ENCODE results near the gene TFF3. TPM values are rescaled to one million over a fixed set of nuclear protein-coding genes. Genes with fewer than 3 reads are reported as not detected.

The TFF3 gene
- 40.1 and 40.3 TPM in 2 replicates for total RNA-seq
- long read RNA-seq, transcript TFF3-204 (3 exons, 1,109 nt), result major isoform, 9 of 12 reads
- long read RNA-seq, partial matches to known transcripts, result 0 of 12 reads
- long read RNA-seq, other reads (novel, unspliced or antisense), result 0 of 12 reads

- H3K4me1 Mint-ChIP-seq (ENCODE audit: low read depth), result peaks cover 33% of the 10 kb centered on the region
- peak within 1 kb of the TSS; percentile 93 for H3K27ac Mint-ChIP-seq
- TF ChIP-seq CTCF (IDR thresholded peaks at IDR 0.05; ENCODE audit: unreplicated experiment), result no peak
- H3K27me3 Mint-ChIP-seq, result peaks cover under 1% of the 10 kb centered on the region
- H3K4me3 Mint-ChIP-seq (ENCODE audit: low read depth), result peak within 1 kb of the TSS; percentile 47
- no peaks in the 10 kb centered on the region for H3K36me3 Mint-ChIP-seq (ENCODE audit: insufficient read depth)
- no peaks in the 10 kb centered on the region for H3K9me3 Mint-ChIP-seq (ENCODE audit: low read depth)
- DNase-seq (ENCODE audit: low spot score, unreplicated experiment), result peak; percentile 27
Observed at GRCh38 chr21:42315296-42315891, at the start of gene TFF3. Gene TFF3, minus strand, starts transcription at chr21:42315409. Its CDS starts 35 bp downstream, at chr21:42315374.

GRCh38 chr21:42364304-42364865 lies 49.2 kb upstream of the TFF3 start:
- H3K36me3 Mint-ChIP-seq (ENCODE audit: insufficient read depth), result no peaks in the 10 kb centered on the region
- no peak overlapping the region for H3K27ac Mint-ChIP-seq
- H3K4me1 Mint-ChIP-seq (ENCODE audit: low read depth), result peaks cover 5% of the 10 kb centered on the region
- no peak for DNase-seq (ENCODE audit: low spot score, unreplicated experiment)
- H3K27me3 Mint-ChIP-seq, result peaks cover 11% of the 10 kb centered on the region
- TF ChIP-seq CTCF (IDR thresholded peaks at IDR 0.05; ENCODE audit: unreplicated experiment), result no peak
- no peak overlapping the region for H3K4me3 Mint-ChIP-seq (ENCODE audit: low read depth)
- no peaks in the 10 kb centered on the region for H3K9me3 Mint-ChIP-seq (ENCODE audit: low read depth)

GRCh38 chr21:42363312-42363711 lies 48.1 kb upstream of the TFF3 start:
- no peak for DNase-seq (ENCODE audit: low spot score, unreplicated experiment)
- H3K27ac Mint-ChIP-seq, result no peak overlapping the region
- peaks cover 8% of the 10 kb centered on the region for H3K27me3 Mint-ChIP-seq
- H3K36me3 Mint-ChIP-seq (ENCODE audit: insufficient read depth), result no peaks in the 10 kb centered on the region
- no peak overlapping the region for H3K4me3 Mint-ChIP-seq (ENCODE audit: low read depth)
- peaks cover 5% of the 10 kb centered on the region for H3K4me1 Mint-ChIP-seq (ENCODE audit: low read depth)
- no peaks in the 10 kb centered on the region for H3K9me3 Mint-ChIP-seq (ENCODE audit: low read depth)
- TF ChIP-seq CTCF (IDR thresholded peaks at IDR 0.05; ENCODE audit: unreplicated experiment), result no peak

GRCh38 chr21:42362700-42363099 lies 47.5 kb upstream of the TFF3 start:
- no peak for DNase-seq (ENCODE audit: low spot score, unreplicated experiment)
- Mint-ChIP-seq H3K27ac (no peak overlapping the region), H3K4me3 (ENCODE audit: low read depth) (no peak overlapping the region), H3K4me1 (ENCODE audit: low read depth) (peaks cover 8% of the 10 kb centered on the region), H3K36me3 (ENCODE audit: insufficient read depth) (no peaks in the 10 kb centered on the region), H3K9me3 (ENCODE audit: low read depth) (no peaks in the 10 kb centered on the region), H3K27me3 (peaks cover 8% of the 10 kb centered on the region)
- TF ChIP-seq CTCF (IDR thresholded peaks at IDR 0.05; ENCODE audit: unreplicated experiment), result no peak

- H3K36me3 Mint-ChIP-seq (ENCODE audit: insufficient read depth), result no peaks in the 10 kb centered on the region
- DNase-seq (ENCODE audit: low spot score, unreplicated experiment), result no peak
- peaks cover 3% of the 10 kb centered on the region for H3K9me3 Mint-ChIP-seq (ENCODE audit: low read depth)
- H3K4me1 Mint-ChIP-seq (ENCODE audit: low read depth), result peaks cover 6% of the 10 kb centered on the region
- TF ChIP-seq CTCF (IDR thresholded peaks at IDR 0.05; ENCODE audit: unreplicated experiment), result no peak
- H3K27ac Mint-ChIP-seq, result no peak overlapping the region
- H3K27me3 Mint-ChIP-seq, result peaks cover 8% of the 10 kb centered on the region
- no peak overlapping the region for H3K4me3 Mint-ChIP-seq (ENCODE audit: low read depth)
Observed at GRCh38 chr21:42362198-42362597, 47.0 kb upstream of the TFF3 start.

Measured in progenitor cell of endocrine pancreas (in vitro differentiated cells).